HEK293T (cell line): Measurements from ENCODE around the gene KIF7.

ENCODE experiments used
- CTCF ChIA-PET: fragments of 350-600 bp; formaldehyde crosslinking; extraction: SDS; loops from one replicate; lab custom pipeline; 2021; ENCODE audit warnings: antibody characterized with exemption, inconsistent platforms; lab: Yijun Ruan, JAX
- POLR2A ChIA-PET: fragments of 350-600 bp; formaldehyde crosslinking; extraction: SDS; loops from one replicate; lab custom pipeline; 2020; ENCODE audit warnings: antibody characterized with exemption, inconsistent platforms; lab: Yijun Ruan, JAX
- DNase-seq: peaks from one replicate; pipeline ENCODE4 v3.0.0; 2012; ENCODE audit warnings: mixed read lengths; ENCODE audit errors: extremely low spot score
- ARNT ChIP-seq: fragments of 450-650 bp; IDR thresholded peaks from 2 replicates; pipeline ENCODE4 v1.6.1; 2017; ENCODE audit warnings: mild to moderate bottlenecking
- BHLHE40 ChIP-seq: fragments of 450-650 bp; IDR thresholded peaks from 2 replicates; pipeline ENCODE4 v1.6.1; 2016; ENCODE audit warnings: mild to moderate bottlenecking, moderate library complexity, borderline replicate concordance
- CTBP1 ChIP-seq: fragments of 450-650 bp; IDR thresholded peaks from 2 replicates; pipeline ENCODE4 v1.6.1; 2016; ENCODE audit warnings: borderline replicate concordance
- ELF4 ChIP-seq: fragments of 450-650 bp; IDR thresholded peaks from 2 replicates; pipeline ENCODE4 v1.6.1; 2017; ENCODE audit warnings: antibody characterized with exemption
- FOXA1 ChIP-seq: fragments of 450-650 bp; IDR thresholded peaks from 2 replicates; pipeline ENCODE4 v1.6.1; 2016; ENCODE audit warnings: mild to moderate bottlenecking
- FOXK2 ChIP-seq: fragments of 450-650 bp; IDR thresholded peaks from 2 replicates; pipeline ENCODE4 v1.6.1; 2016; ENCODE audit warnings: mild to moderate bottlenecking
- FOXM1 ChIP-seq: fragments of 450-650 bp; IDR thresholded peaks from 2 replicates; pipeline ENCODE4 v1.6.1; 2017; ENCODE audit warnings: mild to moderate bottlenecking, borderline replicate concordance
- L3MBTL2 ChIP-seq: fragments of 450-650 bp; conservative IDR thresholded peaks from 2 replicates; pipeline ENCODE4 v1.6.1; 2016; ENCODE audit warnings: mild to moderate bottlenecking
- LEF1 ChIP-seq: fragments of 450-650 bp; IDR thresholded peaks from 2 replicates; pipeline ENCODE4 v1.6.1; 2017; ENCODE audit warnings: mild to moderate bottlenecking, borderline replicate concordance
- NFRKB ChIP-seq: fragments of 450-650 bp; IDR thresholded peaks from 2 replicates; pipeline ENCODE4 v1.6.1; 2016; ENCODE audit warnings: mild to moderate bottlenecking, moderate library complexity
- SP1 ChIP-seq: fragments of 450-650 bp; IDR thresholded peaks from 2 replicates; pipeline ENCODE4 v1.6.1; 2017
- SUZ12 ChIP-seq: fragments of 450-650 bp; IDR thresholded peaks from 2 replicates; pipeline ENCODE4 v1.6.1; 2016; ENCODE audit warnings: mild to moderate bottlenecking
- TARDBP ChIP-seq: fragments of 450-650 bp; IDR thresholded peaks from 2 replicates; pipeline ENCODE4 v1.6.1; 2016
- ZNF384 ChIP-seq: fragments of 450-650 bp; IDR thresholded peaks from 2 replicates; pipeline ENCODE4 v1.6.1; 2016
- TF ChIP-seq, protein P1 (sequence below): fragments of 450-650 bp; IDR thresholded peaks from 2 replicates; pipeline ENCODE4 v1.6.1; 2016

KIF7 gene, protein sequence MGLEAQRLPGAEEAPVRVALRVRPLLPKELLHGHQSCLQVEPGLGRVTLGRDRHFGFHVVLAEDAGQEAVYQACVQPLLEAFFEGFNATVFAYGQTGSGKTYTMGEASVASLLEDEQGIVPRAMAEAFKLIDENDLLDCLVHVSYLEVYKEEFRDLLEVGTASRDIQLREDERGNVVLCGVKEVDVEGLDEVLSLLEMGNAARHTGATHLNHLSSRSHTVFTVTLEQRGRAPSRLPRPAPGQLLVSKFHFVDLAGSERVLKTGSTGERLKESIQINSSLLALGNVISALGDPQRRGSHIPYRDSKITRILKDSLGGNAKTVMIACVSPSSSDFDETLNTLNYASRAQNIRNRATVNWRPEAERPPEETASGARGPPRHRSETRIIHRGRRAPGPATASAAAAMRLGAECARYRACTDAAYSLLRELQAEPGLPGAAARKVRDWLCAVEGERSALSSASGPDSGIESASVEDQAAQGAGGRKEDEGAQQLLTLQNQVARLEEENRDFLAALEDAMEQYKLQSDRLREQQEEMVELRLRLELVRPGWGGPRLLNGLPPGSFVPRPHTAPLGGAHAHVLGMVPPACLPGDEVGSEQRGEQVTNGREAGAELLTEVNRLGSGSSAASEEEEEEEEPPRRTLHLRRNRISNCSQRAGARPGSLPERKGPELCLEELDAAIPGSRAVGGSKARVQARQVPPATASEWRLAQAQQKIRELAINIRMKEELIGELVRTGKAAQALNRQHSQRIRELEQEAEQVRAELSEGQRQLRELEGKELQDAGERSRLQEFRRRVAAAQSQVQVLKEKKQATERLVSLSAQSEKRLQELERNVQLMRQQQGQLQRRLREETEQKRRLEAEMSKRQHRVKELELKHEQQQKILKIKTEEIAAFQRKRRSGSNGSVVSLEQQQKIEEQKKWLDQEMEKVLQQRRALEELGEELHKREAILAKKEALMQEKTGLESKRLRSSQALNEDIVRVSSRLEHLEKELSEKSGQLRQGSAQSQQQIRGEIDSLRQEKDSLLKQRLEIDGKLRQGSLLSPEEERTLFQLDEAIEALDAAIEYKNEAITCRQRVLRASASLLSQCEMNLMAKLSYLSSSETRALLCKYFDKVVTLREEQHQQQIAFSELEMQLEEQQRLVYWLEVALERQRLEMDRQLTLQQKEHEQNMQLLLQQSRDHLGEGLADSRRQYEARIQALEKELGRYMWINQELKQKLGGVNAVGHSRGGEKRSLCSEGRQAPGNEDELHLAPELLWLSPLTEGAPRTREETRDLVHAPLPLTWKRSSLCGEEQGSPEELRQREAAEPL (N-terminal part only)

DNA sequence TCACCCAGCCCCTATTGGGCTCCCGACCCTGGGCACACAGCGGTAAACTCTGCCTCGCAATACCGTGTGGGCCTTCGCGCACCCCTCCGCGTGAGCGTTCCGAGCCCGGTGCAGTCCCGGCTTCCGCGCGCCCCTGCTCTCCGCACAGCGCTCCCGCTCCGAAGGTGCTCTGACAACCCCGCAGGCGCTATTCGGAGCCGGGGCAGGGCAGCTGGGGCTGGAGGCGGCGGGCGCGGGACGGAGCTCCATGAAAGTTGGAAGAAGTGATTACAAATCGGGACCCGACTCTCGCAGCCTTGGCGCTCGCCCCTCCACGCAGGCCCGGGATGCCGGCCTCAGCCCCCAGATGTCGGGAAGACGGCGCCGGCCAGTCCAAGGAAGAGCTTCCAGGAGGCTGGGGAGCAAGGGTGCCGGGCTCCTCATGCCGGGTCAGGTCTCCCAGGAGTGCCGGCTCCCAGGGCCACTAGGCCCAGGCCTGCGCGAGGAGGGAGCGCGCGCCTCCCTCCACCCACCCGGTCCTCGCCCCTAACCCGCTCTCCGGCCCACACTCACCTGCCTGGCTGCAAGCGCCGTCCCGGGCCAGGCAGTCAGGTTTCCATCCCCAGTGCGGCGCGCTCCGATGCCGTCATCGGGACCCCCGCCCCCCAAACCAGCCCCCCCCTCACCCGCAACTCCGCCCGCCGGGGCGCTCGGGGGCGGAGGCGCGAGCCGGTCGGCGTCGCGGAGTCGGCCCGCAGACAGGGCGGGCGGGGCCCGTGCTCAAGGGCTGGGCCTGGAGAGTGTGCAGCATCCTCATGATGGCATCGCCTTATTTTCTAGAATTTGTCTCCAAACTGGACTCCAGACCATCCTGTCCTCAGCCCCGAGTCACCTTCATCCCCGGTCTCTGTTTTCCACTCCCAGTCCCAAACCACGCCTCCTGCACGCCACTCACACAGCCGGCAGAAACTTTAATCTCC, at the start of gene KIF7:
Gene KIF7 (minus strand): TSS at position 621 of the 959 bp plus-strand sequence. CDS start 2,537 bp downstream, outside the sequence.
- no peak for TF ChIP-seq ELF4
- TF ChIP-seq, protein P1, sequence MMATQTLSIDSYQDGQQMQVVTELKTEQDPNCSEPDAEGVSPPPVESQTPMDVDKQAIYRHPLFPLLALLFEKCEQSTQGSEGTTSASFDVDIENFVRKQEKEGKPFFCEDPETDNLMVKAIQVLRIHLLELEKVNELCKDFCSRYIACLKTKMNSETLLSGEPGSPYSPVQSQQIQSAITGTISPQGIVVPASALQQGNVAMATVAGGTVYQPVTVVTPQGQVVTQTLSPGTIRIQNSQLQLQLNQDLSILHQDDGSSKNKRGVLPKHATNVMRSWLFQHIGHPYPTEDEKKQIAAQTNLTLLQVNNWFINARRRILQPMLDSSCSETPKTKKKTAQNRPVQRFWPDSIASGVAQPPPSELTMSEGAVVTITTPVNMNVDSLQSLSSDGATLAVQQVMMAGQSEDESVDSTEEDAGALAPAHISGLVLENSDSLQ = peak; percentile 63
- peak; percentile 50; the same call in 1 of the 2 replicates for TF ChIP-seq FOXM1
- peak; percentile 42; the same call in 1 of the 2 replicates for TF ChIP-seq L3MBTL2
- DNase-seq = peak; percentile 92
- ChIA-PET POLR2A (interaction anchor here (1.3 to 1.6 kb wide), 2 partner anchors 10 to 13 kb away, joined by 4 to 5 read pairs; no protein-coding TSS in a partner anchor), CTCF (interaction anchor here (0.5 kb wide), 1 partner anchor 315 kb away, joined by 6 read pairs; no protein-coding TSS in a partner anchor)

DNA sequence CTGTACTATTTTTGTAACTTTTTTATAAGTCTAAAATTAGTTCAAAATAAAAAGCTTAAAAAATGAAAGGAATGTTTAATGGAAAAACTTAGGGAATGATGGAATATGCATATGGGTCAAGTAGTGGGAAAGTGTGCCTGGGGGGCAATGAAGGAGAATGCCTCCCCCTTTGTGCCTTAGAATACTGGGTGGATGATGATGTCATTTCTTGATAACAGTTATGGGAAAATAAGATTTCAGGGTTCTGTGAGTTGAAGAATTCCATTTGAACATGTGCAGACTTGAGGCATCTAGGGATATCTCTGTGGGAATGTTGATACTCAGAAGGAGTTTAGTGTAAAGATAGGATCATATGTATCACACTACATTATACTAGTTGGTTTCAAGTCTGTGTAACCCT, 49.1 kb upstream of the KIF7 start:
- DNase-seq = no peak
- CTCF ChIA-PET = no interaction called here
- TF ChIP-seq BHLHE40 (no peak), NFRKB (no peak), TARDBP (no peak), CTBP1 (no peak), LEF1 (no peak), ARNT (no peak), ELF4 (no peak), L3MBTL2 (no peak)
- POLR2A ChIA-PET = no interaction called here

DNA sequence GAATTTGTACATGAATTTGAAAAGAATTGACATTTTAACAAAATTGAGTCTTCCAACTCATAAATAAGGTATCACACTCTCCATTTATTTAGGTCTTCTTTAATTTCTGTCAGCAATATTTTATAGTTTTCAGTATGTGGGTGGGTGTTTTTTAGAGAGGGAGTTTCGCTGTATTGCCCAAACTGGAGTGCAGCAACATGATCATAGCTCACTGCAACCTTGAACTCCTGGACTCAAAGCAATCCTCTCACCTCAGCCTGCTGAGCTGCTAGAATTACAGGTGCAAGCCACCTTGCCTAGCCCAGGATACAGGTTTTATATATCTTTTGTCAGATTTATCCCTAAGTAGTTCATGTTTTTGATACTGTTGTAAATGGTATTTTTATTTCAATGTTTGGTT, 39.9 kb upstream of the KIF7 start:
- ChIA-PET CTCF (no interaction called here), POLR2A (interaction anchor here (1.0 kb wide), 1 partner anchor 24 kb away, joined by 3 read pairs; no protein-coding TSS in a partner anchor)
- no peak for TF ChIP-seq L3MBTL2
- TF ChIP-seq SUZ12 = no peak
- no peak for TF ChIP-seq ZNF384
- TF ChIP-seq FOXA1 = no peak
- TF ChIP-seq, protein P1 = no peak
- no peak for TF ChIP-seq SP1
- TF ChIP-seq FOXK2 = no peak
- TF ChIP-seq BHLHE40 = no peak
- no peak for TF ChIP-seq LEF1
- no peak for TF ChIP-seq ARNT
- TF ChIP-seq FOXM1 = no peak
- no peak for TF ChIP-seq NFRKB
- DNase-seq = no peak

DNA sequence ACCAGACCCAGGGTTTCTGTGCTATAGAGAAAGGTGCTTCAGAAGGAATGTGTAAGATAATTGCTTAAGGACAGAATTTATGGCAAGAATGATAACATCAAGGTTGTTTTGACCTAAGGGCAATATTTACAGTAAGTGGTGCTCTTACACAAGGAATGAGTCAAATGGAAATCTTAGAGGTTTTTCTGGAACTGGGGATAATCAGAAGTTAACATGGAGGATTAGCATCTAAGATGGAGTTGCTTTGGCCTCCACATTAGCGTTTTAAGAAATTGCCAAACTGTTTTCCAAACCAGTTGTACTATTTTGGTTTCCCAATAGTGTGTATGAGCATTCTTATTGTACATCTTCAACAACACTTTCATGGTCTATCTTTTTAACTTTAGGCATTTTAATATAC, 38.4 kb upstream of the KIF7 start:
- TF ChIP-seq BHLHE40 (no peak), FOXA1 (no peak)
- POLR2A ChIA-PET = no interaction called here
- CTCF ChIA-PET = no interaction called here

DNA sequence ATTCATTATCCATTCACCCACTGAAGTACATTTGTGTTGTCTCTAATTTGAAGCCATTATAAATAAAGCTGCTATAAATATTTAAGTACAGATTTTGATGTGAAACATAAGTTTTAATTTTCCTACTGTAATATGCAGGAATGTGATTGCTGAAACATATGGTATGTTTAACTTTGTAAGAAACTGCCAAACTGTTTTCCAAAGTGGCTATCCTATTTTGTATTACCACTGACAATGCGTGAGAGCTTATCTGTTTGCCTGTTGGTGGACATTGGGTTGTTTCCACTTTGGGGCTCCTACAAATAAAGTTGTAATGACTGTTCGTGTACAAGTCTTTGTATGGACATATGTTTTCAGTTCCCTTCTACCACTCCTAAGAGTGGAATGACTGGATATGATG, 37.8 kb upstream of the KIF7 start:
- no peak for DNase-seq
- no peak for TF ChIP-seq TARDBP
- TF ChIP-seq FOXA1 = no peak
- no peak for TF ChIP-seq LEF1
- TF ChIP-seq SP1 = no peak
- ChIA-PET CTCF (interaction anchor here (0.8 kb wide), 1 partner anchor 182 kb away, joined by 3 read pairs; no protein-coding TSS in a partner anchor), POLR2A (no interaction called here)

More for the DNA sequence above, 38.4 kb upstream of the KIF7 start:
- DNase-seq = no peak
